Testis (tissue), 3 donors: Measurements from ENCODE around the gene KIRREL1. TPM values are rescaled to one million over a fixed set of nuclear protein-coding genes. Genes with fewer than 3 reads are reported as not detected.

Source experiments
- DNase-seq: peaks from one replicate; pipeline ENCODE4 v3.0.0-alpha.2; 2019
- H3K27ac ChIP-seq, 2 donors: fragments of 200-600 bp; sonication (generic); one replicate each; pipeline ENCODE4 v1.5.1; 2019
- H3K27me3 ChIP-seq: fragments of 200-600 bp; sonication (generic); one replicate; pipeline ENCODE4 v1.5.1; 2019
- H3K36me3 ChIP-seq: fragments of 200-600 bp; sonication (generic); one replicate; pipeline ENCODE4 v1.5.1; 2017; ENCODE audit warnings: low read depth; ENCODE audit errors: missing control alignments
- H3K4me1 ChIP-seq: fragments of 200-600 bp; sonication (generic); one replicate; pipeline ENCODE4 v1.5.1; 2019
- H3K4me3 ChIP-seq, 2 donors: fragments of 200-600 bp; sonication (generic); one replicate each; pipeline ENCODE4 v1.5.1; 2017 to 2019
- H3K9me3 ChIP-seq: fragments of 200-600 bp; sonication (generic); one replicate; pipeline ENCODE4 v1.5.1; 2017
- CTCF ChIP-seq, 3 experiments: fragments of 450-650 bp in 2 of 3; fragments of 200-600 bp in 1 of 3; sonication (generic) in 1 of 3; IDR thresholded peaks; one replicate each; pipeline ENCODE4 v1.5.1; 2016 to 2019; ENCODE audit warnings: antibody characterized with exemption in 3 of 3, mild to moderate bottlenecking in 2 of 3, moderate library complexity in 1 of 3
- POLR2A ChIP-seq: fragments of 450-650 bp; IDR thresholded peaks from one replicate; pipeline ENCODE4 v1.6.1; 2017; ENCODE audit warnings: antibody characterized with exemption, mild to moderate bottlenecking, moderate library complexity
- WGBS, 2 donors: methylation state at CpG; one replicate each; pipeline ENCODE4 v1.1.5; 2018; 5-methylcytosine and 5-hydroxymethylcytosine counted together
- intact Hi-C: fragments of 100-400 bp; cut with DNase I; formaldehyde crosslinking; loops from one replicate; pipeline ENCODE4 v1.15.1; 2023; ENCODE audit warnings: low total_unique reads
- polyA plus RNA-seq: library from polyadenylated mRNA; stranded (reverse); fragments of 350-450 nt; fragmentation: Illumina TruSeq; extraction: RNeasy Lipid Tissue Mini Kit (QIAGEN cat#74804); gene quantifications from one replicate; pipeline ENCODE4 v1.2.3, GENCODE V29; 2014; ENCODE audit warnings: low read depth, low replicate concordance; ENCODE audit not compliant: insufficient read depth
- total RNA-seq, 2 donors: library from RNA; depleted of rRNA; stranded (reverse); fragments of >200 nt; gene quantifications; one replicate each; pipeline ENCODE4 v1.2.3, GENCODE V29; 2016

The KIRREL1 gene
- total and polyA plus RNA-seq, 3 donors from 2014 or later = 15.5 to 31.9 (median 19.9) TPM

GRCh38 chr1:158095737-158096335 is 102.4 kb downstream of the KIRREL1 start:
- H3K27ac ChIP-seq = no peak overlapping the region
- no peaks in the 10 kb centered on the region for H3K9me3 ChIP-seq
- WGBS, 2 donors = 90 to 93% methylated on average over 4 of the region's 4 CpGs
- peak; percentile 42 for DNase-seq
- H3K4me3 ChIP-seq = no peak overlapping the region
- H3K36me3 ChIP-seq = no peaks in the 10 kb centered on the region
- no peak for TF ChIP-seq POLR2A
- TF ChIP-seq CTCF (IDR thresholded peaks at IDR 0.05) = peak; percentile 15 to 46 (median 45)
- H3K4me1 ChIP-seq = no peaks in the 10 kb centered on the region
- H3K27me3 ChIP-seq = no peaks in the 10 kb centered on the region
- intact Hi-C loops = no loop called here

GRCh38 chr1:158098256-158098655 is 104.8 kb downstream of the KIRREL1 start:
- 80 to 82% methylated on average over 4 to 5 of the region's 5 CpGs for WGBS, 2 donors
- no peak overlapping the region for H3K4me3 ChIP-seq
- DNase-seq = no peak
- no peaks in the 10 kb centered on the region for H3K27me3 ChIP-seq
- intact Hi-C loops = no loop called here
- H3K27ac ChIP-seq = no peak overlapping the region
- TF ChIP-seq POLR2A (no peak), CTCF (IDR thresholded peaks at IDR 0.05) (no peak)
- H3K9me3 ChIP-seq = no peaks in the 10 kb centered on the region
- no peaks in the 10 kb centered on the region for H3K36me3 ChIP-seq
- H3K4me1 ChIP-seq = no peaks in the 10 kb centered on the region

GRCh38 chr1:158099185-158099584 is 105.7 kb downstream of the KIRREL1 start:
- no peak for TF ChIP-seq POLR2A
- no peak for TF ChIP-seq CTCF (IDR thresholded peaks at IDR 0.05)
- Histone ChIP-seq H3K9me3 (no peaks in the 10 kb centered on the region), H3K4me3 (no peak overlapping the region), H3K27me3 (no peaks in the 10 kb centered on the region), H3K4me1 (no peaks in the 10 kb centered on the region), H3K36me3 (no peaks in the 10 kb centered on the region), H3K27ac (no peak overlapping the region)
- no peak for DNase-seq
- 82 to 84% methylated on average over 3 of the region's 3 CpGs for WGBS, 2 donors
- intact Hi-C loops = no loop called here

GRCh38 chr1:158100498-158100897 is 107.1 kb downstream of the KIRREL1 start:
- H3K4me3 ChIP-seq = no peak overlapping the region
- DNase-seq = no peak
- 40 to 58% methylated on average over 2 of the region's 2 CpGs for WGBS, 2 donors
- TF ChIP-seq POLR2A (no peak), CTCF (IDR thresholded peaks at IDR 0.05) (no peak)
- H3K27me3 ChIP-seq = no peaks in the 10 kb centered on the region
- H3K4me1 ChIP-seq = no peaks in the 10 kb centered on the region
- no peaks in the 10 kb centered on the region for H3K9me3 ChIP-seq
- no peaks in the 10 kb centered on the region for H3K36me3 ChIP-seq
- no peak overlapping the region for H3K27ac ChIP-seq
- intact Hi-C loops = no loop called here

GRCh38 chr1:158101455-158101854 is 108.0 kb downstream of the KIRREL1 start:
- intact Hi-C loops = no loop called here
- H3K27ac ChIP-seq = no peak overlapping the region
- TF ChIP-seq CTCF (IDR thresholded peaks at IDR 0.05) = no peak
- no peak for TF ChIP-seq POLR2A
- no peaks in the 10 kb centered on the region for H3K36me3 ChIP-seq
- H3K4me1 ChIP-seq = no peaks in the 10 kb centered on the region
- 82 to 85% methylated on average over 2 of the region's 2 CpGs for WGBS, 2 donors
- H3K4me3 ChIP-seq = no peak overlapping the region
- no peak for DNase-seq
- no peaks in the 10 kb centered on the region for H3K9me3 ChIP-seq
- H3K27me3 ChIP-seq = no peaks in the 10 kb centered on the region
